Limb (tissue), 2 donors: ENCODE data around the gene MED13.
"Not testable (repeated sequence)": the region's sequence is repeated elsewhere in the genome, so short reads cannot be mapped to it uniquely, and the experiment has no call there.

Source experiments
- DNase-seq, 2 donors: peaks; one replicate each; pipeline ENCODE4 v3.0.0-alpha.2; 2016; ENCODE audit errors: extremely low spot score in 2 of 2

Gene MED13

GRCh38 chr17:62058611-62059010 is 6.5 kb downstream of the MED13 start:
- DNase-seq: no peak

GRCh38 chr17:62057696-62058095 is 7.4 kb downstream of the MED13 start:
- DNase-seq: no peak

- DNase-seq: no peak
Observed at GRCh38 chr17:62052765-62053338, 12.2 kb downstream of the MED13 start.

- no peak for DNase-seq
Observed at GRCh38 chr17:62051053-62051452, 14.0 kb downstream of the MED13 start.

- DNase-seq: no peak
Observed at GRCh38 chr17:62049299-62049698, 15.8 kb downstream of the MED13 start.

- DNase-seq: no peak
Observed at GRCh38 chr17:62048262-62048661, 16.8 kb downstream of the MED13 start.

- DNase-seq: no peak
Observed at GRCh38 chr17:62045517-62045916, 19.6 kb downstream of the MED13 start.

GRCh38 chr17:62045109-62045508 is 20.0 kb downstream of the MED13 start:
- no peak for DNase-seq

- no peak for DNase-seq
Observed at GRCh38 chr17:62043602-62044001, 21.5 kb downstream of the MED13 start.

- no peak for DNase-seq
Observed at GRCh38 chr17:62043140-62043539, 21.9 kb downstream of the MED13 start.

- no peak for DNase-seq
Observed at GRCh38 chr17:62038248-62038647, 26.8 kb downstream of the MED13 start.

GRCh38 chr17:62033317-62033716 is 31.8 kb downstream of the MED13 start:
- no peak for DNase-seq

GRCh38 chr17:62032480-62032879 is 32.6 kb downstream of the MED13 start:
- DNase-seq: no peak

GRCh38 chr17:62030264-62030663 is 34.8 kb downstream of the MED13 start:
- DNase-seq: no peak

GRCh38 chr17:62024866-62025265 is 40.2 kb downstream of the MED13 start:
- DNase-seq: no peak

GRCh38 chr17:62017912-62018311 is 47.2 kb downstream of the MED13 start:
- no peak for DNase-seq

- DNase-seq: no peak
Observed at GRCh38 chr17:62017496-62017895, 47.6 kb downstream of the MED13 start.

- no peak for DNase-seq
Observed at GRCh38 chr17:62014526-62014925, 50.6 kb downstream of the MED13 start.

GRCh38 chr17:62009220-62009619 is 55.9 kb downstream of the MED13 start:
- no peak for DNase-seq

- no peak for DNase-seq
Observed at GRCh38 chr17:62008294-62008693, 56.8 kb downstream of the MED13 start.

- DNase-seq: no peak
Observed at GRCh38 chr17:62004388-62004787, 60.7 kb downstream of the MED13 start.

GRCh38 chr17:62003141-62003540 is 61.9 kb downstream of the MED13 start:
- not testable (repeated sequence) for DNase-seq

- DNase-seq: no peak
Observed at GRCh38 chr17:62001105-62001504, 64.0 kb downstream of the MED13 start.

GRCh38 chr17:62000186-62000585 is 64.9 kb downstream of the MED13 start:
- no peak for DNase-seq
